HTERT RPE-1 (cell line): ENCODE results near the gene F8.
"Not testable (repeated sequence)": the region's sequence is repeated elsewhere in the genome, so short reads cannot be mapped to it uniquely, and the experiment has no call there.

Source experiments
- in situ Hi-C: fragments of 300-500 bp; cut with MboI; formaldehyde crosslinking; loops from 4 replicates; pipeline ENCODE4 v1.14.3; 2020; ENCODE audit warnings: low sequenced_read_pairs

Gene F8

DNA sequence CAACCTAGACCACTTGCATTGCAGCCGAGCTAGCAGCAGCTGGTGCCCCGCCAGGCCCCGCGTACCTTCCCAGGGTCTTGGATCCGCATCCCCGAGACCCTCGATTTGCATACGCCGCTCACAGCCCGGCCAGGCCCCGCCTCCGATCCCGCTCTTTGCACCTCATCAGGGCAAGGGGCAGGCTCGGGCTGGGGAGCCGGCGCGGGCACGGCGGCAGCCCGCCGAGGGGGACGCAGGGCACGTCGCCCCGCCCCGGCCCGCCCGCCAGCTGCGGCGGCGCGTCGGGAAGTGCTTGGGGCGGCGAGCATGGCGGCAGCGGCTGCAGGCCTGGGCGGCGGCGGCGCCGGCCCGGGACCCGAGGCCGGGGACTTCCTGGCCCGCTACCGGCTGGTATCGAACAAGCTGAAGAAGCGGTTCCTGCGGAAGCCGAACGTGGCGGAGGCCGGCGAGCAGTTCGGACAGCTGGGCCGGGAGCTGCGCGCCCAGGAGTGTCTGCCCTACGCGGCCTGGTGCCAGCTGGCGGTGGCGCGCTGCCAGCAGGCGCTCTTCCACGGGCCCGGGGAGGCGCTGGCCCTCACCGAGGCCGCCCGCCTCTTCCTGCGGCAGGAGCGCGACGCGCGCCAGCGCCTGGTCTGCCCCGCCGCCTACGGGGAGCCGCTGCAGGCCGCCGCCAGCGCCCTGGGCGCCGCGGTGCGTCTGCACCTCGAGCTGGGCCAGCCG lies 136.3 kb downstream of the F8 start, which contains the start of gene F8A1:
TSS of gene F8A1 (plus strand) at position 287 of the 720 bp plus-strand sequence. CDS start at position 307, 20 bp downstream.
- in situ Hi-C loops, result not testable (repeated sequence)

DNA sequence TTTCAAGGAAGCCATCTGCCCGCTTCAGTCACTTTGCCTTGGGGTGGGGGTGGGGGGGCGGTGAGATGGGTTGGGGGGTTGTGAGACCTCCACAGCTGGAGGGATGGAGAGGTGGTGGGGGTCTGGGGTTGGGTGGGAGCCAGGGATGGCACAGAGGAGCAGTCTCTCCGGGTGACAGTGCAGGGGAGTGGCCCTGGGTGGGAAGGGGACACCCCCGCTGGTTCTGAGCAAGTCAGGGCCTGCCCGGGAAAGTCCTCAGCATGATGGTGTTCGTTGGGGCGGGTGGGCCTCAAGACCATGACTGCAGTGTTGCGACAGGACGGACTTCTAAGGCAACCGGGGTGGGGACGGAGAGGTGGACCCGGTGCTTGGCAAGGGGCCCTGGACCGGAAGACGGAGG lies 137.0 kb downstream of the F8 start:
- in situ Hi-C loops, result not testable (repeated sequence)

DNA sequence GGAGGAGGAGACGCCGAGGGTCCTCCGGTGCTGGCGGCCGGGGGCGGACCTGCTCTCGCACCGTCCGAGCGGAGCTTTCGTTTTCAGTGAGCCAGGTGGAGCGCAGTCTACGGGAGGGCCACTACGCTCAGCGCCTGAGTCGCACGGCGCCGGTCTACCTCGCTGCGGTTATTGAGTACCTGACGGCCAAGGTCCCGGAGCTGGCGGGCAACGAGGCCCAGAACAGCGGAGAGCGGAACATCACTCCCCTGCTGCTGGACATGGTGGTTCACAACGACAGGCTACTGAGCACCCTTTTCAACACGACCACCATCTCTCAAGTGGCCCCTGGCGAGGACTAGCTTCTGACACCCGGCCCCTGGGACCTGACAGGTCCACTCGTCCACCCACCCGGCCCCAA lies 137.5 kb downstream of the F8 start:
- in situ Hi-C loops, result not testable (repeated sequence)

DNA sequence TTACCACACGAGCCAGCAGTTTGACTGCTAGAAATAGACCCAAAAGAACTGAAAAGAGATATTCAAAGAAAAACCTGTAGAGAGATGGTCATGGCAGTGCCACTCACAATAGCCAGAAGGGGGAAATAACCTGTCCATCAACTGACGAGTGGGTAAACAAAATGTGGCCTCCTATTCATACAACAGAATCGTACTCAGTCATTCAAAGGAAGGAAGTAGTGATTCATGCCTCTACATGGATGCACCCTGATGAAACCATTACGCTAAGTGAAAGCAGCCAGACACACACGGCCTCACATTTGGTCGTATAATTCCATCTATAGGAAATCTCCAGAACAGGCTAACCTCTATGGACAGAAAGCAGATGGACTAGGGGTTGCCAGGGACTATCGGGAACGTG lies 138.5 kb downstream of the F8 start:
- in situ Hi-C loops, result not testable (repeated sequence)

DNA sequence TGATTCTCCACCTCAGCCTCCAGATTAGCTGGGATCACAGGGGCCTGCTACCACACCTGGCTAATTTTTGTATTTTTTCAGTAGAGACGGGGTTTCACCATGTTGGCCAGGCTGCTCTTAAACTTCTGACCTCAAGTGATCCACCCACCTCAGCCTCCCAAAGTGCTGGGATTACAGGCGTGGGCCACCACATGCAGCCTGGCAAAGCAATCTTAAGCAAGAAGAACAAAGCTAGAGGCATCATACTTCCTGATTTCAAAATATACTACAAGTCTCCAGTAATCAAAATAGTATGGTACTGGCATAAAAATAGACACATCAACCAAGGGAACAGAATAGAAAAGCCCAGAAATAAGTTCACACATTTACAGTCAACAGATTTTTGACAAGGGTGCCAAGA lies 149.2 kb downstream of the F8 start:
- in situ Hi-C loops, result no loop called here

DNA sequence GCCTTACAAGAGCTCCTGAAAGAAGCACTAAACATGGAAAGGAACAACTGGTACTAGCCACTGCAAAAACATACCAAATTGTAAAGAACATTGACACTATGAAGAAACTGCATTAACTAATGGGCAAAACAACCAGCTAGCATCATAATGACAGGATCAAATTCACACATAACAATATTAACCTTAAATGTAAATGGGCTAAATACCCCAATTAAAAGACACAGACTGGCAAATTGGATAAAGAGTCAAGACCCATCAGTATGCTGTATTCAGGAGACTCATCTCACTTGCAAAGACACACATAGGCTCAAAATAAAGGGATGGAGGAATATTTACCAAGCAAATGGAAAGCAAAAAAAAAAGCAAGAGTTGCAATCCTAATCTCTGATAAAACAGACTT lies 154.0 kb downstream of the F8 start:
- in situ Hi-C loops, result not testable (repeated sequence)

DNA sequence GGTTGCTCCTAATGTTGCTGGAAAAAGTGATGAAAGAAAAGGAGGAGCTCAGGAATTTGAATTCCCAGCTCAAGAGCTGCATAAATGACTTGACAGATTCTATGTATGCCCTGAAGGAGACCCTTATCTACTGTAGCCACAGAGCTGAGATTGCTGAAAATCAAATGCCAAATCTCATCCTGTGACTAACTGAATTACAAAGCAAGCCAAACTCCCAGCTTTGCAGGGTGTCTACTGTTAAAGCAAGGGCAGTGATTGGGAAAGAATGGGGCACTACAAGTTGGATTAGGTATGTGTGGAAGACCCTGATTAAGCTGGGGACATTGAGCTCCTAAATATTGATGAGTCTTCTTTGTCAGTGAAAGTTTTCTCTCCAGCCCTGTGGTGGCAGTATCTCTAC lies 167.3 kb downstream of the F8 start:
- in situ Hi-C loops, result no loop called here

DNA sequence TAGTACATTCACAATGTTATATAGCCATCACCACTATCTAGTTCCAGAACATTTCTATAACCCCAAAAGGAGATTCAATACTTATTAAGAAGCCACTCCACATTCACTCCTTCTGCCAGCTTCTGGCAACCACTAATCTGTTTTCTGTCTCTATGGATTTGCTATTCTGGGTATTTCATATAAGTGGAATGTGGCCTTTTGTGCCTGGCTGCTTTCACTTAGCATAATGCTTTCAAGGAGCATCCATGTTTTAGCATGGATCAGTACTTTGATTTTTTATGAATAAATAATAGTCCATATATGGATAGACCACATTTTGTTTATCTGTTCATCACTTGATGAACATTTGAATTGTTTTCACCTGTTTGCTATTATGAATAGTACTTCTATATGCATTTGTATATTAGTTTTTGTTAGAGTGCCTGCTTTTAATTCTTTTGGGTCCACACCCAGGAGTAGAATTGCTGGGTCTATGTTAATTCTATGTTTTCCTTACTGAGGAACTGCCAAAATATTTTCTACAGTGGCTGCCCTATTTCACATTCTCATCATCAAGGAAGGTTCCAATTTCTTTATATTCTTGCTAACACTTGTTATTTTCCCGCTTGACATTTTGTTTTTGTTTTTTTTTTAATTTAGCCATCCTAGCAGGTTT lies 171.4 kb downstream of the F8 start:
- in situ Hi-C loops, result no loop called here

DNA sequence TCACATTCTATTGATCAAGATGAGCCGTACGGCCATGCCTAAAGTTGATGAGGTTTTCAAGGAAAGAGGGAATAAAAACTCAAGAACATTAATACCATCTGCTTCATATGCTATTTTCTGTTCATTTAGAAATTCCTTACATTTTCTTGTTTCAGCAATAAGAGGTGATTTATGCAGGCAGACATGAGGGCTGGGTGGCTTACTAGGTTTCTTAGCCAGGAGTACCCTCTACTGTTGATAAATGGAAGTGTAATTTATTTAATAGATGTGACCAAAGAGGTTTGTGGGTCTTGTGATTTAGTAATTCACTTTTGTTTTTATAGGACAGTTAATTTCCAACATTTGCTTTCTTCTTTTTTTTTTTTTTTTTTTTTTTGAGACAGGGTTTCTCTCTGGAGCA lies 181.7 kb downstream of the F8 start:
- in situ Hi-C loops, result no loop called here

DNA sequence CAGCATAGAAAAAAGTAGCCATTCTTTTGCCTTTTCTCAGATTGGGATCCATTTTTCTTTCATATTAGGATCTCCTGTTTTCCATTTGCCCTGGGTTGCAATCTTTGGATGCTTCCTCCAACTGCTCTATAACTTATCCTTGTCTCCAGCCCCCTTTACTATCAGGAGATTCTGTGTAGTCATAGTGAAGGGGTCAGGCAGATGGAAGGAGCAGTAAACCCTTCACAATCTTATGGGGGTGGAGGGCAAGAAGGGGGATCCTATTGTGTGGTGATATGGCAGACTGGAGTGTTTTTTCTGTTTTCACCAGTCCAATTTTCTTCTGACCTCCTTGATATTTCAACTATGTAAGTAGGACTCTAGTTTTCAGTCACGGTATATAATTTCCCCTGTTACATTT lies 186.4 kb downstream of the F8 start:
- in situ Hi-C loops, result no loop called here

DNA sequence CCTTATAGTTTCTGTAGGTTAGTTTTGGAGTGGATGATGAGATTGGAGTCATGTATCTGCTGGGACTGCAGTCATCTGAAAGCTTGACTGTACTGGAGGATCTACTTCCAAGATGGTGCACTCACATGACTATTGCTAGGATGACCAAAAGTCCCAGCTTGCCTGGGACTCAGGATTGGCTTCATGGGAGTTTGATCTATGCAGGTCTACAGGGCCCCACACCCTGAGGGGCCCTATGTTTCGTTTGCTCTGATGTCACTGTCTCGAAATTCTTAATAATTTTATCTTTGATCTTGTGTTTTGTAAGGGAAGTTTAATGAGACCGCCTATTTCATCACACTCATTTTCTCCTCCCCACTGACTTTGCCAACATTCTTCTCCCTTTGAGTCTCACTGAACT lies 188.0 kb downstream of the F8 start, which contains the start of gene SMIM9:
TSS of gene SMIM9 (minus strand) at position 101 of the 400 bp plus-strand sequence. CDS start 3,806 bp downstream, outside the sequence.
- in situ Hi-C loops, result no loop called here

DNA sequence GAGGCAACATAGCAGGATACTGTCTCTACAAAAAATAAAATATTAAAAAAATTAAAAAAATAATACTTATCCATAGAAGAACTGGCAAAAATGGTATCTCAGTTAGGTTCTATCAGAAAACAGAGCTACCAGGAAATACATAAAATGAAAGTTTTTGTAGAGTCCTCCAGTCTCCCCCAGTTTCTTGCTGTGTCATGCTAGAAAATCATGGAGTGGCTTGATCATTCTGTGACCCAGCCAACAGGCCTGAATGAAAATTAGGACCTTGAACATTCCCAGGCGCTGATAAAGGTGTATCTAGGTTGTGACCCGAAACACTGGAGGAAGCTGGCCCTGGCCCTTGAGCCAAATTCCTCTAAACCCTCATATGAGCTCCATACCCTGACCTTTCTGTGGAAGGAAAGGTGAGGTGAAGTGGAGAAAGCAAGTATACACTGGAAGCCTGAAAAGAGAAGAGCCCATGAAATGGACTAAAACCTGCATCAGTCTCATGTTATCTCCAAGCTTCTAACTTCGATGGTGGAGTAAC lies 188.7 kb downstream of the F8 start:
- in situ Hi-C loops, result no loop called here

DNA sequence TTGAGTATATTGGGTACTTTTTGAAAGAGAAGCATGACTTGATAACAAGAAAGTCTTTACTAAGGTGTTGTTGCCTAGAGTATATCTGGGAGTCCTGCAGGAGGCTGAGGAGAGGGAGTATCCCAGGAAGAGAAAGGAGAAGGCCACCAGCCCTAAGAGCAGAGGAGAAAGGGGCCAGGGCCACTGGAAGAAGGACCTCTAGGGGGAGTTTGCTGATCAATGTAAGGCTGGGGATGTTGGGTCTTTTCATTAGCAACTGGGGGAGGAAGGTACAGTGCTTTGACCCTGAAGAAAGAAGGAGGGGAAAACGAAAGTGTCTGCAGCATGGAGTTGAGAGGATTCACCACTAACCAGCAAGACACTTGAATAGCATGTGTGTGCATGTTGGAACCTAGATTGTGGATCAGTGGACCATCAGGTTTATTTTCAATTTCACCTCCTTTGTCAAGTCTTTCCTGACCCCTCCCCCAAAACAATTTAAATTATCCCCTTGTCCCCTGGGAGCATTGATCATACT lies 192.5 kb downstream of the F8 start:
- in situ Hi-C loops, result no loop called here

DNA sequence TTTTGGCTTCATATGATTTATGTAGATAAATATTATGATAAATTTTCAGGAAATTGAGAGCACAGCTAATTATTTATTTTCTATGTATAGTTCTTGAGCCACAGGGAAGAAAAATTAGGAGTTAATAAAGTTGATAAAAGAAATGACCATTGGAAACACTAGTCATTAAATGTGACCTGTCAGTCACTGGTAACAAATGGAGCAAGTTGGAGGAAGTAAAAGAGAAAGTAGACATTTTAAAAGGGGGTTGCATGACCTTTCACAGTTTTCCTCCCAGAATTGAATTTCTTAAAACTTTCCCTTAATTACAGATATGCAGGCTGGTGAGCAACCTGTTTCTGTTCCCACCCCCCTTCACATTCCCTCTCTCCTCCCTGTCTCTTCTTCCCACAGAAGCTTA lies 193.4 kb downstream of the F8 start:
- in situ Hi-C loops, result no loop called here

DNA sequence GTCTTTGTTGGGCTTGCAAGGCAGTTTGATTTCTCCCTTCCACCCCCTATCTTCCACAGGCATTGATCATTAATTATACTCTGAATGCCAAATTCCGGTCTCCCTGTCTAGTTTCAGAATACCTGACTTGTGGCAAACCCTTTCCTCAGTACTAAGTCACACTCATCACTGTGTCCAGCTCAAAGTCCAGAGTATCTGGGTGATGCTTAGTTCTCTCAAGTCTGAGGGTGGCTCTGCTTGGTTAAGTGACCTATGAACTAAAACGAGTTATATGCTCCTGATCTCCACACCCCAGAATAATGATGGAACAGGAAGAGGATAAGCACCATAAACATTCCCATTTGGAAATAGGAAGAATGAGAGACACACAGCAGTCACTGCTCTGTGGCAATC lies 194.5 kb downstream of the F8 start:
- in situ Hi-C loops, result no loop called here

DNA sequence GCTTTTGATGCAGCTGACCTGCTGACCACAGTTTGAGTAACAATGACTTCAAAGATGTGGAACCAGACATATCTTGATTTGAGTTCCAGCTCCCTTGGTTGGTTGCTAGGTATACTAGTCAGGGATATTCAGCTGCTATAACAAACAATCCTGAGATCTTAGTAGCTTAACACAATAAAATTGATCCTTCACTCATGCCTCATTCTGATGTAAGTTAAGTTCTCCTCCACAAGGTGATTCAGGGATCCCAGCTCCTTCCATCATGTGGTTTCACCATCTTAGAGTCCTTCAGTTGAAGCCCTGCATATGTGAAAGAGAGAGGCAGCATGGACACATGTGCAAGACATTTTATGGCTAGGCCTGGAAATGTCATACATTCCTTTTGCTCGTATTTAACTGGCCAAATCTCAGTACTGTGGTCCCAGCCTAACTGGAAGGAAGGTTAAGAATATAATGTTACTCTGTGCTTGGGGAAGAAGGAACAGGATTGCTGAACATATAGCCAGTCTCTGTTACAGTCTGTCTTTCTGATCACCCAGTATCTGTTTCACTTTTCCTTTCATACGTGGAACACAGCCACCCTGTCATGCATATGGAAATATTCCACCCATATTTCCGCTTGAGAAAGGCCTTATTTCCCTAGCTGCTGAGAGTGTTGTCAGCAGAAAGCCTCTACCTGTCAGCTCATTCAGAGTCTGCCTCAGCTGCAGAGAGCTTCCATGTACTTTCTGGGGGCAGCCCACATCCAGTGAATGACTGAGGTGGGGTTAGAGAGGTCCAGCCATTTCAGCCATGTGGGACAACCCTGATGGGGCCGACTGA lies 195.1 kb downstream of the F8 start:
- in situ Hi-C loops, result no loop called here

DNA sequence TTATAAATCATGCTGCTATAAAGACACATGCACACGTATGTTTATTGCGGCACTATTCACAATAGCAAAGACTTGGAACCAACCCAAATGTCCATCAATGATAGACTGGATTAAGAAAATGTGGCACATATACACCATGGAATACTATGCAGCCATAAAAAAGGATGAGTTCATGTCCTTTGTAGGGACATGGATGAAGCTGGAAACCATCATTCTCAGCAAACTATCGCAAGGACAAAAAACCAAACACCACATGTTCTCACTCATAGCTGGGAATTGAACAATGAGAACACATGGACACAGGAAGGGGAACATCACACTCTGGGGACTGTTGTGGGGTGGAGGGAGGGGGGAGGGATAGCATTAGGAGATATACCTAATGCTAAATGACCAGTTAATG lies 196.9 kb downstream of the F8 start:
- in situ Hi-C loops, result not testable (repeated sequence)

DNA sequence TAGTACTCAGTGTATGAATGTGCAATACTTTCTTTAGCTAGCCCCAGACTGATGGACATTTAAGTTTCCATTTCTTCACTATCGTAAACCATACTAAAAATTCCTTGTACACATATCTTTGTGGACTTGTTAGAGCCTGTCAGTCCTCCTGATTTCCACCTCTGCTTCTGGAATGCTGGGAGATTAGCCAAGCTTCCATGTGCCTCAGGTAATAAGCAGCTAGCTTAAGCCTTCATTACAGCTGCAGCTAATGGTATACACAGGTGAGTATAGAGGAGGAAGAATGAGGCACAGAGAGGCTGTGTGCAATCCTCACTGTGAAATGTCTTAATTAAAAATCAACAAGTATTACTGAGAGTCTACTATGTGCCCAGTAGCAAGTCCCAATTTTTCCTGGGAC lies 197.9 kb downstream of the F8 start:
- in situ Hi-C loops, result no loop called here

DNA sequence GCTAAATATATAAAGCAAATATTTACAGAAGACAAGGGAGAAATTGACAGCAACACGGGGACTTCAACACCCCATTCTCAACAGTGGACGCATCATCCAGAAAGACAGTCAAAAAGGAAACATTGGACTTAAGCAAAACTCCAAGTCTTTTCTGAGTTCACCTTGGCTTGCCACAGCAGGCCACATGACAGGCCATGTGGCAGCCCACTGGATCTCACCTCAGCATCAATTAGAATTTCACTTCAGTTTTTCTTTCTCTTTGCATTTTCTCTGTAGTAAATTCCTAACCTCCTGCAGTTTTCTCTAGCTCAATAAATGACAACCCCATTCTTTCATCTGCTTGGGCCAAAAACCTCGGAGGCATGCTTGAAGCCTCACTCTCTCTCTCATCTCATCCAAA lies 200.5 kb downstream of the F8 start:
- in situ Hi-C loops, result no loop called here

DNA sequence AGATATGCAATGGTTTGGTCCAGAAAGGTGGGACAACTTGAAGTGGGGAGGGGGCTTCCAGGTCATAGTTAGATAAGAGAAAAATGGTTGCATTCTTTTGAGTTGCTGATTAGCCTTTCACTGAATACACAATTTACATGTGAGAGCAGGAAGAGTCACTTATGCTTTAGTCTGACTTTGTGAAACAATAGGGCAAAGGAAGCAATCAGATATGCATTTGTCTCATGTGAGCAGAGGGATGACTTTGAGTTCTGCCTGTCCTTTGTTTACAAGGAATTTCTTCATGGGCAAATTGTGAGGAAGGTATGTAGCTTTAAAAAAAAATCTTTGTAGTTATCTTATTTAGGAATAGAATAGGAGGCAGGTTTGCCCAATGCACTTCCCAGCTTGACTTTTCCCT lies 201.0 kb downstream of the F8 start:
- in situ Hi-C loops, result no loop called here

DNA sequence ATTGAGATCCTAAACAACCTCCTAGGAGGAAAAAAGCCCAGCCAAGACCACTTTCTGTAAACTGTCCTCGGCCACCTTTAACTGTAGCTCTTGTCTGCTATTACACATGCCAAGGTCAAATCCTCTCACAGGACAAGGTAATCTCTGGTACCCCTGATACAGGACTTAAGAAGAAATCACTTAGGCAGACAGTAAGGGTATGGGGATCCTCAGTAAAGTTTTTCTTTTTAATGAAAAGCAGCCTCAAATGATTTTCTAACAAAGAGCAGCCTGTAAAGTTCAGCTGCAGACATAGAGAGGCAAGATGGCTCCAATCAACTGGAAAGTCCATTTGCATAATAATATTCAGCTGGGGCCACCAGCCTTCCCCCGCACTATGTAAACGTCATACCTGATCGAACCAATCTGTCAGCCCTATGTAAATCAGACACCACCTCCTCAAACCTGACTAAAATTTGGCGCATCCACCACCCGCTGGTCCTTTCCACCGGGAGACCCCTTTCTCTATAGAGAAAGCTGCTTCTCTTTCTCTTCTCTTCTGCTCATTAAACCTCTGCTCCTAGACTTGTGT lies 202.7 kb downstream of the F8 start:
- in situ Hi-C loops, result no loop called here
